B cell (primary cell): ENCODE results near the gene KIAA1614. TPM values are rescaled to one million over a fixed set of nuclear protein-coding genes. Genes with fewer than 3 reads are reported as not detected.

Experiments
- ATAC-seq: fragments of 200-7000 bp; cut with Tn5 transposase; one replicate; pipeline ENCODE4 v1.10.0; 2021; ENCODE audit warnings: low read depth, mild to moderate bottlenecking, moderate number of reproducible peaks, moderate library complexity
- CTCF ChIA-PET: fragments of 350-600 bp; sonication (Branson Sonifier 250); formaldehyde crosslinking; loops from one replicate; lab custom pipeline; 2021; ENCODE audit warnings: antibody characterized with exemption, inconsistent platforms; lab: Charles Lee
- POLR2A ChIA-PET: fragments of 350-600 bp; sonication (Branson Sonifier 250); formaldehyde crosslinking; loops from one replicate; lab custom pipeline; 2021; ENCODE audit warnings: antibody characterized with exemption; lab: Charles Lee
- DNase-seq: peaks from one replicate; pipeline ENCODE4 v3.0.0; 2013
- H2AFZ ChIP-seq: 2 replicates; pipeline ENCODE4 v1.6.1; 2012; ENCODE audit warnings: mild to moderate bottlenecking, low read depth, low read length; ENCODE audit not compliant: insufficient read depth, poor library complexity, severe bottlenecking
- H3K27ac ChIP-seq, 2 donors: 1 replicate in 1 of 2; 2 replicates in 1 of 2; pipeline ENCODE4 v1.5.1; 2012 to 2013; ENCODE audit warnings: low read length in 2 of 2, mild to moderate bottlenecking in 2 of 2, moderate library complexity in 1 of 2
- H3K27me3 ChIP-seq, 4 experiments: fragments of 200-600 bp in 1 of 4; sonication (generic) in 1 of 4; replicated peaks in 1 of 4; 1 replicate in 2 of 4; 2 replicates in 2 of 4; pipeline versions ENCODE4 v1.6.1 to v1.7.0; 2013 to 2016; ENCODE audit warnings: low read length in 3 of 4, mild to moderate bottlenecking in 2 of 4, mixed read lengths in 1 of 4, moderate library complexity in 1 of 4; ENCODE audit not compliant: insufficient read depth in 4 of 4, control insufficient read depth in 3 of 4; ENCODE audit errors: control extremely low read depth in 1 of 4
- H3K36me3 ChIP-seq, 2 experiments: replicated peaks in 1 of 2; 1 replicate in 1 of 2; 2 replicates in 1 of 2; pipeline versions ENCODE4 v1.6.1 to v1.7.1; 2013; ENCODE audit warnings: low read length in 1 of 2; ENCODE audit not compliant: insufficient read depth in 2 of 2, control insufficient read depth in 1 of 2; ENCODE audit errors: control extremely low read depth in 1 of 2, extremely low read depth in 1 of 2
- H3K4me1 ChIP-seq, 2 donors: fragments of 200-600 bp in 1 of 2; sonication (generic) in 1 of 2; 1 replicate in 1 of 2; 2 replicates in 1 of 2; pipeline versions ENCODE4 v1.5.1 to v1.6.1; 2013 to 2017; ENCODE audit warnings: low read length in 2 of 2; ENCODE audit not compliant: control insufficient read depth in 2 of 2, insufficient read depth in 2 of 2
- H3K4me2 ChIP-seq: replicated peaks from 2 replicates; pipeline ENCODE3; 2012; ENCODE audit warnings: mild to moderate bottlenecking, low read depth, low read length; ENCODE audit not compliant: poor library complexity, severe bottlenecking
- H3K4me3 ChIP-seq, 5 experiments: fragments of 200-600 bp in 1 of 5; sonication (generic) in 1 of 5; 1 replicate in 3 of 5; 2 replicates in 2 of 5; pipeline versions ENCODE4 v1.5.1 to v1.7.0; 2011 to 2016; ENCODE audit warnings: low read length in 4 of 5, mild to moderate bottlenecking in 4 of 5, low read depth in 2 of 5, control low read depth in 1 of 5, moderate library complexity in 1 of 5; ENCODE audit not compliant: insufficient read depth in 1 of 5; ENCODE audit errors: control extremely low read depth in 1 of 5, extremely low read depth in 1 of 5
- H3K79me2 ChIP-seq: fragments of 200-600 bp; sonication (generic); one replicate; pipeline ENCODE4 v1.6.0; 2016; ENCODE audit warnings: low read length; ENCODE audit not compliant: control insufficient read depth, insufficient read depth
- H3K9ac ChIP-seq: fragments of 200-600 bp; sonication (generic); 2 replicates; pipeline ENCODE4 v1.6.1; 2017; ENCODE audit warnings: mild to moderate bottlenecking, low read length, moderate library complexity
- H3K9me3 ChIP-seq, 3 donors: one replicate each; pipeline versions ENCODE4 v1.6.1 to v1.7.1; 2013; ENCODE audit warnings: low read length in 2 of 3; ENCODE audit not compliant: control insufficient read depth in 2 of 3, insufficient read depth in 1 of 3; ENCODE audit errors: control extremely low read depth in 1 of 3
- H4K20me1 ChIP-seq: 2 replicates; pipeline ENCODE4 v1.6.0; 2012; ENCODE audit warnings: mild to moderate bottlenecking, low read length; ENCODE audit not compliant: insufficient read depth, control insufficient read depth, poor library complexity, severe bottlenecking
- H3K27ac Mint-ChIP-seq: one replicate; pipeline ENCODE4 v1.8.0; 2021; ENCODE audit warnings: mixed read lengths
- H3K27me3 Mint-ChIP-seq: one replicate; pipeline ENCODE4 v1.8.0; 2021; ENCODE audit warnings: mixed read lengths
- H3K4me1 Mint-ChIP-seq: one replicate; pipeline ENCODE4 v1.8.0; 2021; ENCODE audit warnings: mixed read lengths
- H3K4me3 Mint-ChIP-seq: one replicate; pipeline ENCODE4 v1.8.0; 2021; ENCODE audit warnings: mixed read lengths
- H3K9me3 Mint-ChIP-seq: one replicate; pipeline ENCODE4 v1.8.0; 2022; ENCODE audit warnings: mixed read lengths; ENCODE audit not compliant: insufficient read depth
- CTCF ChIP-seq: fragments of 200-600 bp; IDR thresholded peaks from one replicate; pipeline ENCODE4 v1.8.0; 2022; ENCODE audit warnings: antibody characterized with exemption, mild to moderate bottlenecking
- EZH2 ChIP-seq: IDR thresholded peaks from 2 replicates; pipeline ENCODE4 v1.6.1; 2012; ENCODE audit warnings: borderline replicate concordance, low read depth, mild to moderate bottlenecking, moderate library complexity, low read length; ENCODE audit not compliant: insufficient read depth, poor library complexity, severe bottlenecking
- WGBS: methylation state at CpG from one replicate; pipeline ENCODE4 v1.1.5; 2013; ENCODE audit warnings: missing lambda C conversion rate; ENCODE audit not compliant: insufficient coverage; 5-methylcytosine and 5-hydroxymethylcytosine counted together
- intact Hi-C: fragments of 100-400 bp; cut with micrococcal nuclease; formaldehyde crosslinking; loops from one replicate; pipeline ENCODE4 v1.10.0; 2022
- polyA plus RNA-seq: library from polyadenylated mRNA; depleted of rRNA; stranded (reverse); fragments of >200 nt; gene quantifications from 2 replicates; pipeline ENCODE4 v1.2.3, GENCODE V29; 2012
- total RNA-seq, 2 donors: library from RNA; stranded (reverse); fragments of 120-200 nt in 1 of 2; gene quantifications; 1 replicate in 1 of 2; 2 replicates in 1 of 2; pipeline versions ENCODE4 v1.2.3 to v1.2.4, GENCODE V29; 2013 to 2022

The KIAA1614 gene
- total and polyA plus RNA-seq, 2 donors (not counting 1 experiment from before 2014, with no cell fraction given): 0.03 to 0.22 TPM

GRCh38 chr1:180974236-180974635, 61.5 kb downstream of the KIAA1614 start:
- Histone ChIP-seq H3K79me2 (peaks cover 4% of the 10 kb centered on the region), H3K36me3 (peaks cover 18 to 66% of the 10 kb centered on the region in 2 experiments), H3K4me2 (no peak overlapping the region), H2AFZ (no peak overlapping the region), H3K9me3 (no peaks in the 10 kb centered on the region), H3K4me1 (peaks cover 0 to 5% of the 10 kb centered on the region in 2 donors), H3K4me3 (no peak overlapping the region), H3K9ac (no peak overlapping the region), H3K27ac (no peak overlapping the region), H4K20me1 (peaks cover 10% of the 10 kb centered on the region), H3K27me3 (no peaks in the 10 kb centered on the region)
- ATAC-seq (no peak), DNase-seq (no peak)
- no peaks in the 10 kb centered on the region for H3K27me3 Mint-ChIP-seq
- H3K27ac Mint-ChIP-seq: no peak overlapping the region
- H3K4me1 Mint-ChIP-seq: peaks cover 12% of the 10 kb centered on the region
- no CpG with 5 or more reads among the region's 4 CpGs for WGBS
- CTCF ChIA-PET: no interaction called here
- TF ChIP-seq CTCF: no peak
- no peak for TF ChIP-seq EZH2
- H3K4me3 Mint-ChIP-seq: no peak overlapping the region
- POLR2A ChIA-PET: no interaction called here
- intact Hi-C loops: no loop called here
- H3K9me3 Mint-ChIP-seq: no peaks in the 10 kb centered on the region

DNA sequence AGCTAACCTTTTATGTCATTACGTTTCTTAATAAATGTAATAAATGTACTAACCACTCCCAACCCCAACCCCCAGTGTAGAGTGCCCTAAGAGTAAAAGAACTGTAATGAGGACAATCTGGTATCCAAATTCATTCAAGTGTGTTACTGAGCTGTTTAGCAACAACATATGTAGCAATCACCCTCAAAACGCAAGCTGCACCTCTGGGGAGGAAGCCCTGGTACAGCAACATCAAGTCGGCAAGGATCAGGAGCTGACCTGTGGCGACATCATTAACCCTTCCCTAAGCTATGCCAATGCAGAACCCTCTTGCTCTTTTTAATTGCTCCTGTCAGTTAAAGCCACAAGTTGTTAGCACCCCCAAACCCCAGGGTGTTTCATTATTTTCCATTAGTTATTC, 62.9 kb downstream of the KIAA1614 start:
- Histone ChIP-seq H3K4me3 (no peak overlapping the region), H2AFZ (no peak overlapping the region), H3K9ac (no peak overlapping the region), H3K79me2 (peaks cover 9% of the 10 kb centered on the region), H4K20me1 (peaks cover 10% of the 10 kb centered on the region), H3K27ac (no peak overlapping the region), H3K4me1 (no peaks in the 10 kb centered on the region), H3K36me3 (peaks cover 16 to 63% of the 10 kb centered on the region in 2 experiments), H3K27me3 (no peaks in the 10 kb centered on the region), H3K9me3 (no peaks in the 10 kb centered on the region), H3K4me2 (no peak overlapping the region)
- Mint-ChIP-seq H3K27me3 (no peaks in the 10 kb centered on the region), H3K9me3 (no peaks in the 10 kb centered on the region), H3K27ac (no peak overlapping the region), H3K4me3 (no peak overlapping the region), H3K4me1 (peaks cover 1% of the 10 kb centered on the region)
- CTCF ChIA-PET: interaction anchor here (0.5 to 1.4 kb wide), 2 partner anchors 9 to 109 kb away, joined by 3 read pairs; no protein-coding TSS in a partner anchor
- intact Hi-C loops: no loop called here
- TF ChIP-seq EZH2: no peak
- no peak for TF ChIP-seq CTCF
- POLR2A ChIA-PET: interaction anchor here (0.6 kb wide), 1 partner anchor 100 kb away, joined by 4 read pairs; no protein-coding TSS in a partner anchor
- 65% methylated on average over 3 of the region's 4 CpGs for WGBS
- ATAC-seq (no peak), DNase-seq (no peak)
